GM12875 (cell line): Measurements from ENCODE around the gene BNIP2.

Experiments used
- H3K4me3 ChIP-seq: one replicate; pipeline ENCODE4 v1.5.1; 2011; ENCODE audit warnings: low read depth, low read length, control low read depth
- TF ChIP-seq, protein P1 (sequence below): IDR thresholded peaks from 2 replicates; pipeline ENCODE4 v1.5.1; 2011; ENCODE audit warnings: low read depth, mild to moderate bottlenecking, control low read depth, inconsistent platforms, low read length, moderate library complexity, borderline replicate concordance; ENCODE audit not compliant: insufficient read depth

BNIP2 gene

DNA sequence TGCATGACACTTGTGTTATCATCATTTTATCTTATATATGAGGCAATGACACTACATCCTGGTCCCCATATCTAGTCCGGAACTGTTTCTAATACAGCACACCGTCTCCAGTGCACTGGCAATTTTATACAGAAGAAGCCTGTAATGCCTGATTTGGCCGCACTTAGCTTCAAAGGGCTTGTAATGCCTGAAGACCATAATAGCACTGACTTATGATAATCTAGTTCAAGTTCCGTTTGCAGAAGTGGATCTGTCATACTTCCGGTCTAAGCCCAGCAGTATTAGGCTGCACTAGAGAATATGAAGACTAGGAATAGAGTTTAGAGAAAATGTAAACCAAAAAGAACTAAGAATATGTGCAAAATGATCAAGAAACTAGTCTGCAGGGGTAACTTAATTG, 1.3 kb downstream of the BNIP2 start:
- H3K4me3 ChIP-seq = peak overlapping the region; percentile 86
- TF ChIP-seq, protein P1, sequence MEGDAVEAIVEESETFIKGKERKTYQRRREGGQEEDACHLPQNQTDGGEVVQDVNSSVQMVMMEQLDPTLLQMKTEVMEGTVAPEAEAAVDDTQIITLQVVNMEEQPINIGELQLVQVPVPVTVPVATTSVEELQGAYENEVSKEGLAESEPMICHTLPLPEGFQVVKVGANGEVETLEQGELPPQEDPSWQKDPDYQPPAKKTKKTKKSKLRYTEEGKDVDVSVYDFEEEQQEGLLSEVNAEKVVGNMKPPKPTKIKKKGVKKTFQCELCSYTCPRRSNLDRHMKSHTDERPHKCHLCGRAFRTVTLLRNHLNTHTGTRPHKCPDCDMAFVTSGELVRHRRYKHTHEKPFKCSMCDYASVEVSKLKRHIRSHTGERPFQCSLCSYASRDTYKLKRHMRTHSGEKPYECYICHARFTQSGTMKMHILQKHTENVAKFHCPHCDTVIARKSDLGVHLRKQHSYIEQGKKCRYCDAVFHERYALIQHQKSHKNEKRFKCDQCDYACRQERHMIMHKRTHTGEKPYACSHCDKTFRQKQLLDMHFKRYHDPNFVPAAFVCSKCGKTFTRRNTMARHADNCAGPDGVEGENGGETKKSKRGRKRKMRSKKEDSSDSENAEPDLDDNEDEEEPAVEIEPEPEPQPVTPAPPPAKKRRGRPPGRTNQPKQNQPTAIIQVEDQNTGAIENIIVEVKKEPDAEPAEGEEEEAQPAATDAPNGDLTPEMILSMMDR = no peak

DNA sequence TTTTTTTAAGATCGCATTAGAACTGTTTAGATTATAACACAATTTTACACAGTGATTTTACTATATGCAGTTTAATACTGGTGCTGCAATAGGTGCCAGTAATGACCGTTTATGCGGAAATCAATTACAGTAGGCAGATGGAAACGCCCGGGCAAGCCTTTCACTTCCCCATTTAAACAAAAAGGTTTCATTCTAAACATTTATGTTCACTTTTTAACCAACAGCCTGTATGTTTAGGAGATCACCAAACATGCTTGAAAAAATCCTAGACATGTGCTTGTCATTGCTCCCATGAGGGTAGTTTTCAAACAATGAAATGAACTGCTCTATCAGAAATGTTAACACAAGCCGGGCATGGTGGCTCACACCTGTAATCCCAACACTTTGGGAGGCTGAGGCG, 2.7 kb downstream of the BNIP2 start:
- TF ChIP-seq, protein P1 = no peak
- H3K4me3 ChIP-seq = no peak overlapping the region

DNA sequence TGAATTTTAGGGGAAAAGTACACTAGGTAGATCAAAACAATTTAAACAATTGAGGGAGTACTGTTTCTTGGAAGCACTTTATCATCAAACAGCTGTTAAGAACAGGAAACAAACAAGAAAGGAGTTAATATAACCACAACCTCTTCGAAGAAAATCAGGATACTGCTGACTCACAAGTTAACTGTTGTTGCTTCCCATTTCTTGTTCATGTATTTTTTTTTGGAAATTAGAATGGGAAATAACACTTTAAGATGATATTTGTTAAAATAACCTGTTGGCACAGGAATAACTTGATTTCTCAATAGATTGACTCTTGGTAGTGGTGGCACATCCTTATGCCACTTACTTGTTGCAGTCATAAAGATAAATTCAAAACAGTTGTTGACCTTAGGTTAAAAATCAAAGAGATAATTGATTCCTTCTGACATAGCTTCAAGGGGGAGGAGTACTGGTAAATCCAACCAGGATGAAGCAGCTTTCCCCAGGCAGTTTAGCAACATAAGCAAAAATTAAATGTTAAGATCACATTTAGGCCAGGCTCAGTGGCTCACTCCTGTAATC, 3.3 kb downstream of the BNIP2 start:
- TF ChIP-seq, protein P1 = no peak
- peak overlapping the region; percentile 2 for H3K4me3 ChIP-seq

DNA sequence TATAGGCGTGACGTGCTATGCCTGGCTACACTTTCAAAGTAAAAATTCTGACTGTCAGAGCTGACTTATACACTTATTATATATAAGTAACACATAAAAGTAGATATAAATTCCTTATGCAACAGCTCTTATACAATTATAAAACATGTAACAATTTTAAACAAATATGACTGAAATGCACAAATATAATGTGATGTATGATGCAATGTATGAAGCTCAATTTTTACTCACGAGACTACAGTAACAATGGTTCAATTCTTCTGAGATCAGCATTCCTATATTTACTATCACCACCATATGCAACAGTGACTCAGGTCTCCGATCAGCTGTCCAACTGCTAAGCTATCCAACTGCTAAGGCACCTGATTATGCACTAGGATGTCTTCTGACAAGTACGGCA, 8.2 kb downstream of the BNIP2 start:
- TF ChIP-seq, protein P1 = no peak
- H3K4me3 ChIP-seq = no peak overlapping the region

DNA sequence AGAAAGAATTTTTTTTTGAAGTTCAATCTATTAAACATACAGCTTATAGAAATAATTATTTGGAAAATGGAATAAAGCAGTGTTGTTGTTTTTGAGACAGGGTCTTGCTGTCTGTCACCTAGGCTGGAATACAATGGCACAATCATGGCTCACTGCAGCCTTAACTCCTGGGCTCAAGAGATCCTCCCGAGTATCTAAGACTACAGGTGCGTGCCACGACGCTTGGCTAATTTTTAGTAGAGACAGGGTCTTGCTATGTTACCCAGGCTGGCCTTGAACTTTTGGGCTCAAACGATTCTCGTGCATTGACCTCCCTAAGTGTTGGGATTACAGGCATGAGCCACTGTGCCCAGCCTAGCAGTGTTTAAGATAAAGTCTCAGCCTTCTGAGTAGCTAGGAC, 8.8 kb downstream of the BNIP2 start:
- no peak overlapping the region for H3K4me3 ChIP-seq
- TF ChIP-seq, protein P1 = no peak

DNA sequence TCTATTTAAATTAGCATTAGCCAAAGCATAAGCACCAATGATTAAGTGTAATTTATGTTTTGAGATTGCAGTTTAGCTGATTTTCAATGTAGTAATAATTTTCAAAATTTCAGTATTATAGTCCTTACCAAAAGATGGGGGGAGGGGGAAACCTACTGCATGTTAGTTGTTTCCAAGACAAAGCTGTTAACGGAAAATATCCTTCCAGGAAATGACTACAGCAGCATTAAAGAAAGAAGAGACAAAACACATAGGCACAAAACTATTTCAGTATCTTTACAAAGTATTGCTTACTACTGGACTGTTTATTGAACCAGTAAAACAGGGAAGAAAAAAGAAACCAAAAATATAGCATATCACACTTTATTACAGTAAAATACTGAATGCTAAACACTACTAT, 10.5 kb downstream of the BNIP2 start:
- TF ChIP-seq, protein P1 = no peak

DNA sequence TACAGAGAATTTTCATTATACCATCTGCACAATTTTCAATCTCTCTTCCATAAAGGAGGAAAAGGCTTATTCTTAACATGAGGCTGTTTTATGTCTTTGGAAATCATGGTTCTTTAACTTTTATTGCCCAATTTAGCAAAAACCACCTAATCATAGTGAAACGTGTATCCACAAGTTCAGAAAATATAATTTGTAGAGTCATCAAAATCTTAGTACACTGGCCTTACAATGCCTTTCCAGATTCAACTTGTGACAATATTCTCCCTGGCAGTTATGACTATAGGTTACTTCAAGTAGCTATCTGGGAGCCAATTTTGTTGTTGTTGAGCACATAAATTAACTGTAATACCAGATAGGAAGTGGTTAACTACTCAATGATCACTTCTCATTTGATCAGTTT, 10.9 kb downstream of the BNIP2 start:
- TF ChIP-seq, protein P1 = no peak
- no peak overlapping the region for H3K4me3 ChIP-seq

More for the DNA sequence above, 10.5 kb downstream of the BNIP2 start:
- no peak overlapping the region for H3K4me3 ChIP-seq
